Activated CD4-positive, alpha-beta T cell treated with anti-CD3 and anti-CD28 coated beads, Interleukin-2, amount 10 ng/mL, durations not matched to agents 24 days and 14 days (primary cell): Measurements from ENCODE around the gene FUT7. TPM values are rescaled to one million over a fixed set of nuclear protein-coding genes. Genes with fewer than 3 reads are reported as not detected.

ENCODE experiments used
- DNase-seq: peaks from one replicate; pipeline ENCODE4 v3.0.0; 2022
- H3K27ac Mint-ChIP-seq: one replicate; pipeline ENCODE4 v1.8.0; 2022; ENCODE audit warnings: mild to moderate bottlenecking, mixed read lengths
- H3K27me3 Mint-ChIP-seq: one replicate; pipeline ENCODE4 v1.8.0; 2022; ENCODE audit warnings: mixed read lengths
- H3K36me3 Mint-ChIP-seq: one replicate; pipeline ENCODE4 v1.8.0; 2022; ENCODE audit warnings: low read depth, mild to moderate bottlenecking, mixed read lengths
- H3K4me1 Mint-ChIP-seq: one replicate; pipeline ENCODE4 v1.8.0; 2021; ENCODE audit warnings: mixed read lengths
- H3K4me3 Mint-ChIP-seq: one replicate; pipeline ENCODE4 v1.8.0; 2022; ENCODE audit warnings: mild to moderate bottlenecking, moderate library complexity, mixed read lengths
- H3K9me3 Mint-ChIP-seq: one replicate; pipeline ENCODE4 v1.8.0; 2021; ENCODE audit warnings: mixed read lengths
- intact Hi-C: fragments of 100-400 bp; cut with micrococcal nuclease; formaldehyde crosslinking; loops from one replicate; pipeline ENCODE4 v1.15.1; 2023
- total RNA-seq: library from RNA; stranded (reverse); gene quantifications from 2 replicates; pipeline ENCODE4 v1.2.3, GENCODE V29; 2022

Gene FUT7
- total RNA-seq, 1 donor from 2014 or later = not detected

DNA sequence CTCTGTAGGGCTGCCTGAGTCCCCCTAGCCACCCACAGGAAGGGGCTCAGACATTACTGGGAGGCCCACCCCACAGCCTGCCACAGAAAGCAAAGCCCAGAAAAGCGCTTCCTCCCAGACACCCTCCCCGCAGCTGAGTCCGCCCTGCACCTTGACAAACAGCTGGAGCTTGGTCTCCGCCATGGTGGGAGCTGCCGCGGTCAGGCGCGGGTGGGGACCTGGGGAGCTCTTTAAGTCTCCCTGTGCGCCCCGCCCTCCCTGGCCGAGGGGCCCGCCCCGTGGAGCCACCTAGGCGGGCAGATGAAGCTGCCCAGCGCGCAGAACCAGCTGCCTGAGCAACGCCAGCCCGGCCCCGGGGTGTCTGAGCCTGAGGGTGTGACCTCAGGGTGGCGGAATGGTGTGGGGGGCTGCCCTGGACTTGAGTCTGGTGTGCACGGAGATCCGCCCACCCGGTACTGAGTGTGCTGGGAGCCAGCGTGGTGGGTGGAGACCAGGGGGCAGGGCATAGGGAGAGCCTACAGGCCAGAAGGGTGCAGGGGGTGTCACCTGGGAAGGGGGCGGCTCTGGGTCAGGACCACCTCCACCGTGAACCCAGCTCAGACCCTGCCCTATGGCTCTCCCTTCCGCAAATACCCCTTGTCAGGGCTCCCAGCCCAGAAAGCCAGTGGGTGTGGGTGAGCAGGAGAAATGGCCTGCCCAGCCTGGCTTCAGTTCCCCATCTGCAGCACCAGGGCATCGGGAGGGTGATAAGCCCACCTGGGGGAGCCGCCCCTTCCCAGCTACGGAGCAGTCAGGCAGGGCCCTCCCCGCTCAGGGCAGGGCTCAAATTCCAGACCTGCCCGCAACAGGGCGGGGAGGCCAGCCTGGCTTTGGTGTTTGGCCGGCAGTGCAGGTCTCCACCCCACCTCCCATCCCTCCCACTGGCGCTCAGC lies 35.3 kb downstream of the FUT7 start, which contains the start of gene CLIC3:
TSS of gene CLIC3 (minus strand) at position 208 of the 932 bp plus-strand sequence. CDS start at position 183, 25 bp downstream.
- Mint-ChIP-seq H3K4me3 (peak within 1 kb of the TSS; percentile 37), H3K27me3 (no peaks in the 10 kb centered on the region), H3K36me3 (peaks cover 18% of the 10 kb centered on the region), H3K4me1 (peaks cover 35% of the 10 kb centered on the region), H3K9me3 (no peaks in the 10 kb centered on the region), H3K27ac (peak within 1 kb of the TSS; percentile 3)
- DNase-seq = peak; percentile 82
- intact Hi-C loops = no loop called here

GRCh38 chr9:136995772-136996311 lies 36.0 kb downstream of the FUT7 start:
- Mint-ChIP-seq H3K4me1 (peaks cover 39% of the 10 kb centered on the region), H3K27ac (no peak overlapping the region), H3K36me3 (peaks cover 18% of the 10 kb centered on the region)

GRCh38 chr9:136995362-136995761 lies 36.5 kb downstream of the FUT7 start:
- H3K4me1 Mint-ChIP-seq = peaks cover 38% of the 10 kb centered on the region
- H3K27me3 Mint-ChIP-seq = peaks cover 3% of the 10 kb centered on the region
- peaks cover 18% of the 10 kb centered on the region for H3K36me3 Mint-ChIP-seq
- no peaks in the 10 kb centered on the region for H3K9me3 Mint-ChIP-seq
- H3K27ac Mint-ChIP-seq = peak overlapping the region; percentile 3
- DNase-seq = no peak
- intact Hi-C loops = no loop called here
- H3K4me3 Mint-ChIP-seq = no peak overlapping the region

More at GRCh38 chr9:136995772-136996311, 36.0 kb downstream of the FUT7 start:
- H3K4me3 Mint-ChIP-seq = peak overlapping the region; percentile 37
- H3K9me3 Mint-ChIP-seq = no peaks in the 10 kb centered on the region
- intact Hi-C loops = no loop called here
- no peaks in the 10 kb centered on the region for H3K27me3 Mint-ChIP-seq
- DNase-seq = peak; percentile 67

DNA sequence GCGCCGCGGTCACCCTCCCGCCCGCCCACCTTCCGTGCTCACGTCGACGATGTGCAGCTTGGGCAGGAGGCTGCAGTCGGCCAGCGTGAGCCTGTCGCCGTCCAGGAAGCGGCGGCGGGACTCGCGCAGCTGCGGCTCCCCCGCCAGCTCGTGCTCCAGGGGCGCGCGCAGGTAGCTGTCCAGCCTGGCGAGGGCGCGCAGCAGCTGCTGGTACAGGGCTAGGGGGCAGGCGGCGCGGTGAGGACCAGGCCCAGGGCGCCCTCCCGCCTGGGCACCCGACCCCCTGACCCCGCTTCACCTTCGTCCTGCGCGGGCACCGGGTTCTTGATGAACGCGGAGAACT lies 37.0 kb downstream of the FUT7 start:
- no peak for DNase-seq
- peaks cover 33% of the 10 kb centered on the region for H3K4me1 Mint-ChIP-seq
- intact Hi-C loops = no loop called here
- H3K27me3 Mint-ChIP-seq = peaks cover 7% of the 10 kb centered on the region
- no peaks in the 10 kb centered on the region for H3K9me3 Mint-ChIP-seq
- H3K36me3 Mint-ChIP-seq = peaks cover 18% of the 10 kb centered on the region
- H3K27ac Mint-ChIP-seq = no peak overlapping the region
- H3K4me3 Mint-ChIP-seq = no peak overlapping the region

GRCh38 chr9:136994180-136994887 lies 37.6 kb downstream of the FUT7 start:
- DNase-seq = no peak
- Mint-ChIP-seq H3K27ac (no peak overlapping the region), H3K9me3 (no peaks in the 10 kb centered on the region), H3K36me3 (peaks cover 18% of the 10 kb centered on the region), H3K4me1 (peaks cover 31% of the 10 kb centered on the region), H3K27me3 (peaks cover 10% of the 10 kb centered on the region), H3K4me3 (peak overlapping the region; percentile 87)
- intact Hi-C loops = no loop called here

DNA sequence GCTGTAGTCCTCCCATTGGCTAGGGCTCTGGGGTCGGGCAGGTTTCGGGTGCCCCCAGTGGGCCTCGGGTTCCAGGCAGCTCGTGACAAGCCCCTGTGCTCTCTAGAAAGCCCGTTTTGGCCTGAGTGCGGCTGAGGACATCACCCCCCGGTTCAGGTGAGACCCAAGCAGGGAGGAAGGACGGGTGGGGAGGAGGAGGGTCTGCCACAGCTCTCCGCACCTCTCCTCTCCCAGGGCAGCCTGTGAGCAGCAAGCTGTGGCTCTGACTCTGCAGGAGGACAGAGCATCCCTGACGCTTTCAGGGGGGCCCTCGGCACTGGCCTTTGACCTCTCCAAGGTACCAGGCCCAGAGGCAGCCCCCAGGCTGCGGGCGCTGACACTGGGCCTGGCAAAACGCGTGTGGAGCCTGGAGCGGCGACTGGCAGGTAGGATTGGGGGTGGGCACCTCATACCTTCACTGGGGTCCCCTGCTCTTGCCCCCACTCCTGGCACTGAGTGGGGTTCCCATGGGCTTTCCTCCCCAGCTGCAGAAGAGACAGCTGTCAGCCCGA lies 39.0 kb downstream of the FUT7 start:
- intact Hi-C loops = loop anchor here (1.0 to 2.0 kb wide), 5 partner anchors 14 to 202 kb away; partner anchors contain the start of genes FBXW5 and TMEM141
- no peaks in the 10 kb centered on the region for H3K9me3 Mint-ChIP-seq
- peaks cover 18% of the 10 kb centered on the region for H3K27me3 Mint-ChIP-seq
- peaks cover 23% of the 10 kb centered on the region for H3K4me1 Mint-ChIP-seq
- peak overlapping the region; percentile 87 for H3K4me3 Mint-ChIP-seq
- H3K27ac Mint-ChIP-seq = peak overlapping the region; percentile 90
- no peak for DNase-seq
- peaks cover 18% of the 10 kb centered on the region for H3K36me3 Mint-ChIP-seq

GRCh38 chr9:136991993-136992818 lies 39.7 kb downstream of the FUT7 start, which contains the start of gene PAXX:
Gene PAXX (plus strand): TSS chr9:136992422. CDS start chr9:136992444, 22 bp downstream.
- DNase-seq = peak; percentile 99
- H3K4me3 Mint-ChIP-seq = peak within 1 kb of the TSS; percentile 87
- peaks cover 21% of the 10 kb centered on the region for H3K27me3 Mint-ChIP-seq
- no peaks in the 10 kb centered on the region for H3K9me3 Mint-ChIP-seq
- peaks cover 19% of the 10 kb centered on the region for H3K4me1 Mint-ChIP-seq
- peaks cover 18% of the 10 kb centered on the region for H3K36me3 Mint-ChIP-seq
- peak within 1 kb of the TSS; percentile 90 for H3K27ac Mint-ChIP-seq
- intact Hi-C loops = loop anchor here (1.0 to 2.0 kb wide), 5 partner anchors 13 to 201 kb away; partner anchors contain the start of genes FBXW5 and TMEM141

GRCh38 chr9:136990242-136990911 lies 41.5 kb downstream of the FUT7 start:
- intact Hi-C loops = no loop called here
- no peaks in the 10 kb centered on the region for H3K9me3 Mint-ChIP-seq
- H3K4me1 Mint-ChIP-seq = peaks cover 14% of the 10 kb centered on the region
- peak overlapping the region; percentile 87 for H3K4me3 Mint-ChIP-seq
- H3K27me3 Mint-ChIP-seq = peaks cover 29% of the 10 kb centered on the region
- no peak for DNase-seq
- peak overlapping the region; percentile 23 for H3K27ac Mint-ChIP-seq
- peaks cover 16% of the 10 kb centered on the region for H3K36me3 Mint-ChIP-seq

GRCh38 chr9:136988872-136989271 lies 43.0 kb downstream of the FUT7 start:
- Mint-ChIP-seq H3K9me3 (no peaks in the 10 kb centered on the region), H3K36me3 (peaks cover 12% of the 10 kb centered on the region), H3K27me3 (peaks cover 37% of the 10 kb centered on the region), H3K4me1 (peaks cover 13% of the 10 kb centered on the region), H3K4me3 (no peak overlapping the region), H3K27ac (no peak overlapping the region)
- intact Hi-C loops = no loop called here
- no peak for DNase-seq

DNA sequence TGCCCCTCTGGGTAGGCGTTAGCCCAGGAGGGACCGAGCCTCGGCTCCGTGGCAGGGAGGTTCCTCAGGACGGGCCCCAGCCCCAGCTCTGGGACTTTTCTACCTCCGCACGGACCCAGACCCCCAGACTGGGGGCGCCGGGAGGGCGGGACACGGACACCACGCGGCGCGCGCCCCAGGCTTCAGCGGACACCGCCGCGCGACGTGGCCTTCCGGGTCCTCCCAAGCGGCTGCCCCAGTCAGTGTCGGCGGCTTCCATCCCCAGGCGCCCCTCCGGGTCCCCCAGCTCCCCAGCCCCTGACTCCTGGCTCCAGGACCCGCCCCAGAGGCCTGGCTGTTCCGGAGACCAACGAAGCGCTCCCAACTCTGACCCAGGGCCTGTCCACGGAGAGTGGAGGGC lies 46.0 kb downstream of the FUT7 start:
- Mint-ChIP-seq H3K9me3 (no peaks in the 10 kb centered on the region), H3K4me3 (no peak overlapping the region), H3K27ac (no peak overlapping the region), H3K4me1 (peaks cover 2% of the 10 kb centered on the region), H3K36me3 (no peaks in the 10 kb centered on the region), H3K27me3 (peaks cover 40% of the 10 kb centered on the region)
- no peak for DNase-seq
- intact Hi-C loops = no loop called here

DNA sequence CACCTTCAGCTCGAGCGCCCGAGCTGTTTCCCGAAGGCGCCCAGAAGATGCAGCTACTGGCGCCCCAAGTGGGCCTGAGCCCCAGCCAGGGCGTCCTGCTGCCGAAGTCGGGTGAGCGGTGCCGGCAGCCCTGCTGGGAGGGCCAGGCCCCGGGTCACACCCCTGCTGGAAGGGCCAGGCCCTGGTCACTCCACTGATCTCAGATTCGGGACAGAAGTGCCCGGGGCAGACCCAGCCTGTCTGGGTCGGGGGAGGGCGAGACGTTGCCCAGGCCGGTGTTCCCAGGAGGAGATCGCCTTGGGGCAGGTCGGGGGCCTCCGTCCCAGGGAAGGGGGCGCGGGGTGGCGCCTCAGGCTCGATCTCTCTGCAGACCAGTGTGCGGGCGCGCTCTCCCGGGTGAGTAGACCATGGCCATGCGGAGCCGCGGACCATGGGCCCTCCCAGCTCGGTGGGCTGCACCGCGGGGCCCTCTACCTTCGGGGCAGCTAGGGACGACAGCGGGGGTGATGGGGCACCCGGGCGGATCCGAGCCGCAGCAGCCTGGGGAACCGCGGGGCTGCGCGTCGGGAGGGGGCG lies 46.8 kb downstream of the FUT7 start:
- Mint-ChIP-seq H3K4me3 (no peak overlapping the region), H3K36me3 (no peaks in the 10 kb centered on the region), H3K4me1 (no peaks in the 10 kb centered on the region), H3K27ac (no peak overlapping the region), H3K27me3 (peaks cover 36% of the 10 kb centered on the region), H3K9me3 (no peaks in the 10 kb centered on the region)
- intact Hi-C loops = no loop called here
- DNase-seq = no peak

DNA sequence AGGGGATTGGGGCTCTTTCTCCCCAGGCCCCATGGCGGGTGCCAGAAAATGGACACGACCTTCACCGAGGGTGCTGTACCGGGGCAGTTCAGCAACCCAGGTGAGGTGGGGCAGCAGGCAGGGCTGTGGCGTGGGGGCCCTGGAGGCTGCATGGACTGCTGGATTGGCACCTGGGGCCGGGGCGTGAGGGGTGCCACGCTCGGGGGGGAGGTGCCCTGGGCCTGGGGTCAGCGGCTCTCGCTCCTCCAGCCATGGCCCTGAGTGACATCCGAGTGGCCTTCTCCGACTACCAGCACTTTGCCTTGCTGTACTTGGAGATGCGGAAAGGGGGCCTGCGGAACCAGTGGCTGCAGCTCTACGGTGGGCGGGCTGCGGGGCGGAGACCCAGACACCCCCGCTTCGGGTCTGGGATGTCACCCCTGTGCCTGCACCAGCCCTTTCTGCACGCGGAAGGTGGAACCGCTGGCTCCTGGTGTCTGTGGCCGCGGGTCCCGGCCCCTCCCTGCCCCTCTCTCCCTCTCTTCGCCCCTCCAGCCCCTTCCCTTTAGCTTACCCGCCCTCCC lies 47.3 kb downstream of the FUT7 start:
- DNase-seq = no peak
- Mint-ChIP-seq H3K9me3 (no peaks in the 10 kb centered on the region), H3K27me3 (peaks cover 30% of the 10 kb centered on the region), H3K4me3 (no peak overlapping the region), H3K4me1 (no peaks in the 10 kb centered on the region), H3K36me3 (no peaks in the 10 kb centered on the region), H3K27ac (no peak overlapping the region)
- intact Hi-C loops = no loop called here
